Stimulated activated CD4-positive, alpha-beta T cell treated with anti-CD3 and anti-CD28 coated beads, Interleukin-15, amount 100 ng/mL, for 48 hours (primary cell): ENCODE measurements around the gene POU2AF3.
"Not testable (repeated sequence)": the region's sequence is repeated elsewhere in the genome, so short reads cannot be mapped to it uniquely, and the experiment has no call there.

ENCODE experiments used
- DNase-seq, 2 donors: peaks; one replicate each; pipeline ENCODE4 v3.0.0-alpha.2; 2020; ENCODE audit warnings: low read depth in 2 of 2

The POU2AF3 gene

GRCh38 chr11:111301004-111301841, 2.9 kb downstream of the POU2AF3 start:
- DNase-seq = no peak

- no peak for DNase-seq
These were observed 3.4 kb downstream of the POU2AF3 start for GRCh38 chr11:111301842-111302118.

- no peak for DNase-seq
These were observed 4.0 kb downstream of the POU2AF3 start for GRCh38 chr11:111302298-111302697.

- no peak for DNase-seq
These were observed 5.1 kb downstream of the POU2AF3 start for GRCh38 chr11:111303461-111303860.

GRCh38 chr11:111305162-111305802, 6.9 kb downstream of the POU2AF3 start:
- no peak for DNase-seq

- no peak for DNase-seq
These were observed 7.5 kb downstream of the POU2AF3 start for GRCh38 chr11:111305876-111306275.

GRCh38 chr11:111306321-111306720, 8.0 kb downstream of the POU2AF3 start:
- DNase-seq = no peak

GRCh38 chr11:111307472-111308108, 9.2 kb downstream of the POU2AF3 start:
- no peak for DNase-seq

- DNase-seq = no peak
These were observed 9.8 kb downstream of the POU2AF3 start for GRCh38 chr11:111308140-111308539.

- no peak for DNase-seq
These were observed 11.0 kb downstream of the POU2AF3 start for GRCh38 chr11:111309215-111309915.

- no peak for DNase-seq
These were observed 11.7 kb downstream of the POU2AF3 start for GRCh38 chr11:111310088-111310487.

GRCh38 chr11:111310723-111311122, 12.4 kb downstream of the POU2AF3 start:
- no peak for DNase-seq

GRCh38 chr11:111312076-111312475, 13.7 kb downstream of the POU2AF3 start:
- no peak for DNase-seq

- DNase-seq = no peak
These were observed 20.9 kb downstream of the POU2AF3 start for GRCh38 chr11:111319296-111319695.

- DNase-seq = not testable (repeated sequence)
These were observed 21.9 kb downstream of the POU2AF3 start for GRCh38 chr11:111320199-111320598.

GRCh38 chr11:111320728-111321568, 22.6 kb downstream of the POU2AF3 start:
- no peak for DNase-seq

GRCh38 chr11:111322534-111322933, 24.2 kb downstream of the POU2AF3 start:
- no peak for DNase-seq

- no peak for DNase-seq
These were observed 26.0 kb downstream of the POU2AF3 start for GRCh38 chr11:111324277-111324720.

GRCh38 chr11:111325259-111325658, 26.9 kb downstream of the POU2AF3 start:
- no peak for DNase-seq

GRCh38 chr11:111326824-111327223, 28.5 kb downstream of the POU2AF3 start:
- no peak for DNase-seq

- DNase-seq = no peak
These were observed 29.7 kb downstream of the POU2AF3 start for GRCh38 chr11:111327908-111328624.
